ENCODE measurements around the gene NLRP6.
"Not testable (repeated sequence)": the region's sequence is repeated elsewhere in the genome, so short reads cannot be mapped to it uniquely, and the experiment has no call there.

The NLRP6 gene

DNA sequence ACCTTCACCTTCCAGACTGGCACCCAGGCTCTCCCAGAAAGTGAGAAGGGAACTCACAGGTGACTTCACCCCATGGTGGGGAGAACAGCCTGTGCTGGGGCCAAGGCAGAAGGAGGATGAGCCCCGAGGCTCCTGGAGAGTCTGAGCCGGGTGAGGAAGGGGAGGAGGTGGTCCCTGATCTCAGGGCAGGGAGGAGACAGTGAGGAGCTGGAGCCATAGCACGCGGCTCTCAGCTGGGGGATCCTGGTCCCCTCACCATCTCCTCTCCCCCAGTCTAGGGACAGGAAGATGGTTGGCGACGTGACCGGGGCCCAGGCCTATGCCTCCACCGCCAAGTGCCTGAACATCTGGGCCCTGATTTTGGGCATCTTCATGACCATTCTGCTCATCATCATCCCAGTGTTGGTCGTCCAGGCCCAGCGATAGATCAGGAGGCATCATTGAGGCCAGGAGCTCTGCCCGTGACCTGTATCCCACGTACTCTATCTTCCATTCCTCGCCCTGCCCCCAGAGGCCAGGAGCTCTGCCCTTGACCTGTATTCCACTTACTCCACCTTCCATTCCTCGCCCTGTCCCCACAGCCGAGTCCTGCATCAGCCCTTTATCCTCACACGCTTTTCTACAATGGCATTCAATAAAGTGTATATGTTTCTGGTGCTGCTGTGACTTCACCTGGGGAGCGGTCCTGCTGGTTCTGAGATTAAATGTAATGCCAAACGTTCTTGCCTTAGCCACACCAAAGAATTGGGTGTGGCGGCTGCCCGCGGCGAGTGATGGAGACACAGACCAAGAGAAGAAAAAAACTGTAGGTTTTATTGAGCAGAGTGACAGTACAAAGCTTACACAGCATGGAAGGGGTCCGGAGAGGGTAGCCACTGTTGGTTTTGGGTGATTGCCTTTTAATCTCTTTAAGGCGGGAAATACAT, 30.8 kb downstream of the NLRP6 start:
- DNase-seq (ENCODE audit: low spot score) = not testable (repeated sequence)

DNA sequence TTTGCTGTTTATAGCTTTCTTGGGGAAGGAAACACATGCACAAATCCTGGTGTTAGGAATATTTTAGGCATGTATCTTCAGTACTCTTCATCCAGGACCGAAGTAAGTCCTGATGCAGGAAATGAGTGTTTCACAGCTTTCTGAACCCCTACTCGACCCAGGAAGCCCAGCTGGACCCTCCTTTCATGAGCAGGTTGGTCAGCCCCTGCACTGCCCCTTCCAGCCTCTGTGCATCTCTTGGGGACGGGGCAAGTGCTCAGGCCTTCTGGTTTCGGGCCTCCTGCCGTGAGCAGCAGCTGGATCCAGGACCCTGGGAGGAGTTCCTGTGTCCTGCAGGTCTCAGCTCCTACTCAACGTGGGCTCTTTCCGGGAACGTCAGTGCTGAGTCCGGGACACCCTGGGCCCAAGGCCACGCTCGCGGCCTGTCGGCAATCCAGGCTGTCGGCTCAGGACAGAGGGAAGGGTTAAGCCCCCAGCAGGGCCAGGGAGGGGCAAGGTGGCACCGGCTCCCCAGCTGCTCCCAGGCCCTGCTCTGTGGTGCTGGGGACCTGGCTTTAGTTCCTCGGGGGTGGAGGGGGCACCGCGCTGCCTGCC, 31.9 kb downstream of the NLRP6 start:
- not testable (repeated sequence) for DNase-seq (ENCODE audit: low spot score)

DNA sequence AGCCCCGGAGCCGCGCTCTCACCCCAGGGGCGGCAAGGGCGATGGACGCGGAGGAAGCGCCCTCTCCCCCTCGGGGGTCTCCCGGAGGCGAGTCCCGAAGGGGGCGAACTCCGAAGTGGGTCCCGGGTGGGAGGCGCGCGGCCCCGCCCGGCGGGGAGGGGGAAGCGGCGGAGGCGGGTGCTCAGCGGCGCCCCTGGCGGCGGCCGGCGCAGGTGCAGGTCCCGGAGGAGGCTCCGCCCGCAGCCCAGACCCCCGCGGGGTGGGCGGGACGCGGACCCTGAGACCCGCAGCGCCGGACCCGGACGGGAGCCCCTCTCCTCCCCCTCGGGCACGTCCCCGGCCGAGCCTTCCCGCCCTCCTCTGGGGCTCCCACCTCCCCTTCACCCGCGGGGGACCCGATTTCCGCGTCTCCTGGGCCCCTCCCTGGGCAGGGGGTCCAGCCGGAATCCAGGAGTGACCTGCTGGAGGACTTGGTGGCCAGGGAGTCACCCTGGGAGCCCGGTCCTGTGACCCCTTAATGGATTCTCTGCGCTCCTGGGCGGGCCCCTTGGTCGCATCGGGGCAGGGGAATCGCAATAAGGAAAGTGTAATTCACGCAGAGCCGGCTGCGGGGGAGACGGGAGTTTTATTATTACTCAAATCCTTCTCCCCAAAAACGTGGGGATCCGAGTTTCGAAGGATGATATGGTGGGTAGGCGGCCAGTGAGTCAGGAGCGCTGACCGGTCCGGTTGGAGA, 33.0 kb downstream of the NLRP6 start:
- DNase-seq (ENCODE audit: low spot score) = not testable (repeated sequence)

DNA sequence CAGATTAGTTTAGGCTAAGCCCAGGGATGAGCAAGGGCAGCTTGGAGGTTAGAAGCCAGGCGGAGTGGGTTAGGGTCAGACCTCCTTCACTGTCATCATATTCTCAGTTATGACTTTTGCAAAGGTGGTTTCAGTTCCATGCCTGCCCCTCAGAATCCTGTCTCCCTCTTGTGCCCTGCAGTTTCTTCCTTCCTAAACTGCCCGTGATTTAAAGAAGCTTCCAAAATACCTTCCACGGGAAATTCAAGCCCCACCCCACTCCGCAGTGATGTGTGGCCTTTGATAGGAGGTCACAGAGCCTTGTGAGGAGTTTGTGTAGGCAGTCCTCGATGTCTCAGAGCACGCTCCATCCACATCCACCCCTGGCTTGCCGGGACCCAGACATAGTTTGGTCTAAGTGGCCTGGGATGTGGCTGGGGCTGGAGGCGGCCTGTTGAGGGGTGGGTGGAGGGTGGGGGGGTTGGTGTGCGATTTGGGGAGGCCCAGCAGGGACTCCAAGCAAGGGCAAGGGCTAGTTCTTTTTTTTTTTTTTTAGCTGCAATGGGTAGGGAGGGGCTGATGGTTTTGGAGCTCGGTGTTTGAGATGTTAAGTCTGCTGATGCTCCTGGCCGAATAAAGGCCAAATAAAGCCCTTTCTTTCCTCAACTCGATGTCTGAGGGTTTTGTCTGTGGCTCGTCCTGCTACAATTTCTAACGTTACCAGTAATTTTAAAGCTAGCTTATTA, 34.0 kb downstream of the NLRP6 start:
- no peak for DNase-seq (ENCODE audit: low spot score)

DNA sequence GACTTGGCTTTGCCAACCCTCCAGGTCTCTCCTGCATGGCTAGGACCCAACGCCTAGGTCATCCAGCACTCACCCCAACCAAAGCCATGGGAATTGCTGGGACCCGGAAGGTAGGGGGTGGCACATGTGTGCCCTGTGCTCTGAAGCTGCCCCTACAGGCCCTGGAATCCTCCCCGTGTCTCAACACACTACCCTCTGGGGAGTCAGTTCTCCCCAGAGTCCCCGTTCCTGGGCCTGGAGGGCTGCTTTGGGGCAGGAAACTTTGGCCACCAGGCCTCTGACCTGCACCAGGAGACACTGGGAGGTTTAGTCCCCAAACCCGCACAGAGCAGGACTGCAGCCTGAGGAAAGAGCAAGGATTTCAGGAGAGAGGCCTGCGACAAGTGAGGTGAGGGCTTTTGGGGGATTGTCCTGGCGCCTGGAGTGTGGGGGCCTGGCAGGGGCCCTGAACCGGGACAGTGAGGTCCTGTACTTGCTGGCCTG, 35.1 kb downstream of the NLRP6 start:
- no peak for DNase-seq (ENCODE audit: low spot score)

DNA sequence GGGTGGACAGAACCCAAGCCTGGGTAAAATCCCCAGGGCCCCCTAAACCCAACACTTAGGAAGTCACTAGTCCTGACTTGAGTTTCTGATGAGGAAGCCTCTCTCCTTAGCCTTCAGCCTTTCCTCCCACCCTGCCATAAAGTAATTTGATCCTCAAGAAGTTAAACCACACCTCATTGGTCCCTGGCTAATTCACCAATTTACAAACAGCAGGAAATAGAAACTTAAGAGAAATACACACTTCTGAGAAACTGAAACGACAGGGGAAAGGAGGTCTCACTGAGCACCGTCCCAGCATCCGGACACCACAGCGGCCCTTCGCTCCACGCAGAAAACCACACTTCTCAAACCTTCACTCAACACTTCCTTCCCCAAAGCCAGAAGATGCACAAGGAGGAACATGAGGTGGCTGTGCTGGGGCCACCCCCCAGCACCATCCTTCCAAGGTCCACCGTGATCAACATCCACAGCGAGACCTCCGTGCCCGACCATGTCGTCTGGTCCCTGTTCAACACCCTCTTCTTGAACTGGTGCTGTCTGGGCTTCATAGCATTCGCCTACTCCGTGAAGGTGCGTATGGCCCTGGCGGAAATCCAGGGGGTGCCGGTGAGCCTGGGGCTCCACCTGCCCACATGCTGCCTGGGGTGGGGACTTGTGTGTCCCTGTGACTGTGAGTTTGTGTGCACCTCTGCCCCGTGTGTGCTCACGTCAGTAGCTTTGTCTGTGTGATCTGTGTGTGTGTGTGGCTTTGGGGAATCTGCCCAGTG, 35.8 kb downstream of the NLRP6 start, which contains the start of gene IFITM1:
IFITM1 (plus strand) TSS at position 254 of the 767 bp plus-strand sequence; CDS start at position 385, 131 bp downstream.
- no peak for DNase-seq (ENCODE audit: low spot score)

DNA sequence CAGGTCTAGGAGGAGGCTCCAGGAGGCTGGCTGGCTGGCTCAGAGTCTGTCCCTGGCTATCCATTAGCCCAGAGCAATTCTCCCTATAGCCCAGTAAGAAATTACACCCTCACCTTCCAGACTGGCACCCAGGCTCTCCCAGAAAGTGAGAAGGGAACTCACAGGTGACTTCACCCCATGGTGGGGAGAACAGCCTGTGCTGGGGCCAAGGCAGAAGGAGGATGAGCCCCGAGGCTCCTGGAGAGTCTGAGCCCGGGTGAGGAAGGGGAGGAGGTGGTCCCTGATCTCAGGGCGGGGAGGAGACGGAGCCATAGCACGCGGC, 36.3 kb downstream of the NLRP6 start:
- not testable (repeated sequence) for DNase-seq (ENCODE audit: low spot score)

DNA sequence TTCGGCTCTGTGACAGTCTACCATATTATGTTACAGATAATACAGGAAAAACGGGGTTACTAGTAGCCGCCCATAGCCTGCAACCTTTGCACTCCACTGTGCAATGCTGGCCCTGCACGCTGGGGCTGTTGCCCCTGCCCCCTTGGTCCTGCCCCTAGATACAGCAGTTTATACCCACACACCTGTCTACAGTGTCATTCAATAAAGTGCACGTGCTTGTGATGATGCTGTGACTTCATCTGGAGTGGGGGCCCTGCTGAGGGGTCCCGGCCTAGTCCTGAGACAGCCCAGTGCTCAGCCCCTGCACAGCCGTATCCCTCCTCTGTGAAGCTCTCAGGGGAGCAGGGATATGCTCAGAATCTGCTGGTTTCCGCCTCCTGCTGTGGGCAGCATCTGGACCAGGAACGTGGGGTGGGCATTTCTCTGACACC, 36.9 kb downstream of the NLRP6 start:
- no peak for DNase-seq (ENCODE audit: low spot score)

DNA sequence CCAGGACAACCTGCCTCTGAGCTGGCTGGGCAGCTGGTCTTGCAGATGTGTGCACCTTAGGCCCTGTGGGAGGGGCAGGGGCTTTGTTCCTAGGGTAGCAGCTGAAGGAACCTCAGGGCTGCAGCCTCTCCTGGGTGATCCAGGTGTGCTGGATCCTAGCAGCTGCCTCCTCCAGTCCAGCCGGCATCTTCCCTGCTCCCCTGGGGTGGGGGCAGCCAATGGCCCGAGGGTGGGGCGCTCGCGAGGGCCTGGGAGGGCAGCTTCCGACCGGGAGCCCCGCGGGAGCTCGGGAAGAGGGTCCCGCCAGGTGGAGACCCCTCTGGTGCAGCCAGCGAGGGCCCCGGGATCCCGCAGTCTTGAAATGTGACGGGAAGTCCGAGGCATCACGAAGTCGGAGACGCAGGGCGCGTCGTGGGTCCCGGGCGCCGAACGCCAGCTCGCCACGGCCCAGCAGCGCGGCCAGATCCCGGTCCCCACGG, 37.3 kb downstream of the NLRP6 start:
- DNase-seq (ENCODE audit: low spot score) = no peak

DNA sequence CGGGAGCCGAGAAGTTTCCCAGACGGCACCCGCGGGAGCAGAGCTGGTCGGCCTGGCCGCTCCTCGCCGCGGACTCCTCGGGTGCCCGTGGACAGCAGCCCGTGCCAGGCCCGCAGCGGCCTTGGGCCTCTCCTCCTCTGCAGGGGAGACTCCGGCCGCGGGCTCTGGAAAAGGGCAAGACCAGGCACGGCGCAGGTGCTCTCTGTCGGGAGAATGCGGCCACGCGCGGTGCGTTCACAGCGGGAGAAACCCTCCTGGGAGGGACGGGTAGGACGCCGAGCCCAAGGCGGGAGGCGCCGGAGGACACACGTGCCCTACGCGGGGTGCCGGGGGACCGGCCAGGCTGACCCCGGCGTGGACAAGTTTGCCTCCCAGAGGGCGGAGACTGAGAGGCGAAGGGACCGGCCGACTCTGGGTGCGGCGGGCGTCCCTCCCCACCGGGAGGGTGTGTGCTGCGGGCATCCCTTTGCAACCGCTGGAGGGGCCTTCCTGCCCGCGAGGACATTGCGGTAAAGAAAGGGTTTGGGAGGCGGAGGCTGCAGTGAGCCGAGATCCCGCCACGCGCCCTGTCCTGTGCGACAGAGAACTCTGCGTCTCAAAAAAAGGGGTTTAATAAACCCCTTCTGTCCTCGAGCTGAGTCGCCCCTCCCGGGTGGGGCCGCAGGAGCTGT, 38.0 kb downstream of the NLRP6 start:
- no peak for DNase-seq (ENCODE audit: low spot score)

DNA sequence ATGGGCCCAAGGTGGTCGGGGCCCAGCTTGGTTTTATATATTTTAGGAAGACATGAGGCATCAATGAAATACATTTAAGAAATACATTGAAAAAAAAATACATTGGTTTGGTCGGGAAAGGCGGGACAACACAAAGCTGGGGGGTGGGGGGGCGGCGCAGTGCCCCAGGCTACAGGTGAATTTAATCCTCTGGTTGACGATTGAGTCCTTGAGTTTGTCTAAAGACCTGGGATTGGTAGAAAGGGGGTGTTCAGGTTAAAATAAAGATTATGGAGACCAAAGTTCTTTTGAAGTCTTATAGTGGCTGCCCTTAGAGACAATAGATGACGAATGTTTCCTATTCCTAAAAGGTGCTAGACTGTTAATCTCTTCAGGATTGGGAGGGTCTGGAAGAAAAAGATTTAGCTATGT, 38.7 kb downstream of the NLRP6 start:
- no peak for DNase-seq (ENCODE audit: low spot score)

DNA sequence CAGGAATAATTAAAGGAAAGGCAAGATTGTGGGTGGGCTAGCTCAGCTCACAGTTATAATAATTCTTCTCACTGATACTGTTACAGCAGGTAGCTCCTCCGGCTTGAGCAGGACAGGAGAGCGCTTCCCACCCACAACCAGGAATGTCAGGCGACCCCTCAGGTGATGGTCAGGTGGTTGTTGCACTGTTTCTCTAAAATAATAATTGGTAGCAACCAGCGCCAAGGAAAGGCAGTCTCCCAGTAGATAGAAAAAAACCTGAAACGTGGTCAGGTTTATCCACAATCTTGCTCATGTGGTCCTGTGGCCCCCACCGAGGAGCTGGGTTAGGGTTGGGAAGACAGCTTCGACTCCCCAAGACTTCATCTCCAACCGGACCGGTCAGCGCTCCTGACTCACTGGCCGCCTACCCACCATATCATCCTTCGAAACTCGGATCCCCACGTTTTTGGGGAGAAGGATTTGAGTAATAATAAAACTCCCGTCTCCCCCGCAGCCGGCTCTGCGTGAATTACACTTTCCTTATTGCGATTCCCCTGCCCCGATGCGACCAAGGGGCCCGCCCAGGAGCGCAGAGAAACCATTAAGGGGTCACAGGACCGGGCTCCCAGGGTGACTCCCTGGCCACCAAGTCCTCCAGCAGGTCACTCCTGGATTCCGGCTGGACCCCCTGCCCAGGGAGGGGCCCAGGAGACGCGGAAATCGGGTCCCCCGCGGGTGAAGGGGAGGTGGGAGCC, 39.6 kb downstream of the NLRP6 start:
- DNase-seq (ENCODE audit: low spot score) = not testable (repeated sequence)

DNA sequence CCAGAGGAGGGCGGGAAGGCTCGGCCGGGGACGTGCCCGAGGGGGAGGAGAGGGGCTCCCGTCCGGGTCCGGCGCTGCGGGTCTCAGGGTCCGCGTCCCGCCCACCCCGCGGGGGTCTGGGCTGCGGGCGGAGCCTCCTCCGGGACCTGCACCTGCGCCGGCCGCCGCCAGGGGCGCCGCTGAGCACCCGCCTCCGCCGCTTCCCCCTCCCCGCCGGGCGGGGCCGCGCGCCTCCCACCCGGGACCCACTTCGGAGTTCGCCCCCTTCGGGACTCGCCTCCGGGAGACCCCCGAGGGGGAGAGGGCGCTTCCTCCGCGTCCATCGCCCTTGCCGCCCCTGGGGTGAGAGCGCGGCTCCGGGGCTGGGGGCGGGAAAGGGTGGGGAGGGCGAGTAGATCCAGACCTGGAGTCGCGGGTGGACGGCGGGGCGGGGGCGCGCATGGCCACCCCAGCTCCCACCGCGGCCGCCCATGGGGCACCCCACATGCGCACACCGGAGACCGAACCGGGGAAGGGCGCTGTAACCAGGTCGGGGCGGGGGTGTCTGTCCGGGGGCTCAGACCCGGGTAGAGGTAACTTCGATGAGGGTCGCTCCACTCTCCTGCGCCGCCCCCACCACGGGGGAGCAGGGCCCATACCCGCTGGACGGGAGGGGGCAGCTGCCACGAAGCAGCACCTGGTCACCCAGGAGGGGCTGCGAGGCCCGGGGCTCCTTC, 40.4 kb downstream of the NLRP6 start:
- not testable (repeated sequence) for DNase-seq (ENCODE audit: low spot score)

DNA sequence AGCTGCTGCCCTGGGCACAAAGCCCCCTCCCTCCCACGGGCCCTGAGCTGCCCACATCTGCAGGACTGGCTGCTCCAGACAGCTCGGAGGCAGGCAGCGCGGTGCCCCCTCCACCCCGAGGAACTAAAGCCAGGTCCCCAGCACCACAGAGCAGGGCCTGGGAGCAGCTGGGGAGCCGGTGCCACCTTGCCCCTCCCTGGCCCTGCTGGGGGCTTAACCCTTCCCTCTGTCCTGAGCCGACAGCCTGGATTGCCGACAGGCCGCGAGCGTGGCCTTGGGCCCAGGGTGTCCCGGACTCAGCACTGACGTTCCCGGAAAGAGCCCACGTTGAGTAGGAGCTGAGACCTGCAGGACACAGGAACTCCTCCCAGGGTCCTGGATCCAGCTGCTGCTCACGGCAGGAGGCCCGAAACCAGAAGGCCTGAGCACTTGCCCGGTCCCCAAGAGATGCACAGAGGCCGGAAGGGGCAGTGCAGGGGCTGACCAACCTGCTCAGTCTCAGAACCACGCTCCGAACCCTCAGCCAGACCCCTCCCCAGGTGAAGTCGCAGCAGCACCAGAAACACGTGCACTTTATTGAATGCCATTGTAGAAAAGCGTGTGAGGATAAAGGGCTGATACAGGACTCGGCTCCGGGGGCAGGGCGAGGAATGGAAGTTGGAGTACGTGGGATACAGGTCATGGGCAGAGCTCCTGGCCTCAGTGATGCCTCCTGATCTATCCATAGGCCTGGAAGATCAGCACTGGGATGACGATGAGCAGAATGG, 41.1 kb downstream of the NLRP6 start:
- DNase-seq (ENCODE audit: low spot score) = not testable (repeated sequence)

DNA sequence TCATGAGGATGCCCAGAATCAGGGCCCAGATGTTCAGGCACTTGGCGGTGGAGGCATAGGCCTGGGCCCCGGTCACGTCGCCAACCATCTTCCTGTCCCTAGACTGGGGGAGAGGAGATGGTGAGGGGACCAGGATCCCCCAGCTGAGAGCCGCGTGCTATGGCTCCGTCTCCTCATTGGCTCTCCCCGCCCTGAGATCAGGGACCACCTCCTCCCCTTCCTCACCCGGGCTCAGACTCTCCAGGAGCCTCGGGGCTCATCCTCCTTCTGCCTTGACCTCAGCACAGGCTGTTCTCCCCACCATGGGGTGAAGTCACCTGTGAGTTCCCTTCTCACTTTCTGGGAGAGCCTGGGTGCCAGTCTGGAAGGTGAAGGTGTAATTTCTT, 41.7 kb downstream of the NLRP6 start:
- not testable (repeated sequence) for DNase-seq (ENCODE audit: low spot score)

DNA sequence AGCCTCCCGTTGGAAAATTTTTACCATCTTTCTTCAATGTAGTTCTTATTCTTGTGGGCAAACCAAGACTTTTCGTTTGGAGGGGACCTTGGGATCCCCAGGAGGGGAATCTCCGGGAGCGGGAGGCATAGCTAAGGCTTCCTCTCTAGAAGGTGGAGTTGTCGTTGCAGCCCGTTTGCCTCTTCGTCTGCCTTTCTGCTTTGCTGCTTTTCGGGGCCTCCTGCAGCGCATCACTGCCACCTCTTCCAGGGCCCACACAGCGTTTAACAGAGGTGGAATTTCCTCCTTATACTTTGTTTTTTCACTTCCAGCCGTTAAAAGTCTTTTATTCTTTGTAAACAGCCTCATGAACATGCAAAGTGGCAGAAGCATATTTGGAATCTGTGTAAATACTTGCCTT, 45.9 kb downstream of the NLRP6 start:
- DNase-seq (ENCODE audit: low spot score) = no peak

DNA sequence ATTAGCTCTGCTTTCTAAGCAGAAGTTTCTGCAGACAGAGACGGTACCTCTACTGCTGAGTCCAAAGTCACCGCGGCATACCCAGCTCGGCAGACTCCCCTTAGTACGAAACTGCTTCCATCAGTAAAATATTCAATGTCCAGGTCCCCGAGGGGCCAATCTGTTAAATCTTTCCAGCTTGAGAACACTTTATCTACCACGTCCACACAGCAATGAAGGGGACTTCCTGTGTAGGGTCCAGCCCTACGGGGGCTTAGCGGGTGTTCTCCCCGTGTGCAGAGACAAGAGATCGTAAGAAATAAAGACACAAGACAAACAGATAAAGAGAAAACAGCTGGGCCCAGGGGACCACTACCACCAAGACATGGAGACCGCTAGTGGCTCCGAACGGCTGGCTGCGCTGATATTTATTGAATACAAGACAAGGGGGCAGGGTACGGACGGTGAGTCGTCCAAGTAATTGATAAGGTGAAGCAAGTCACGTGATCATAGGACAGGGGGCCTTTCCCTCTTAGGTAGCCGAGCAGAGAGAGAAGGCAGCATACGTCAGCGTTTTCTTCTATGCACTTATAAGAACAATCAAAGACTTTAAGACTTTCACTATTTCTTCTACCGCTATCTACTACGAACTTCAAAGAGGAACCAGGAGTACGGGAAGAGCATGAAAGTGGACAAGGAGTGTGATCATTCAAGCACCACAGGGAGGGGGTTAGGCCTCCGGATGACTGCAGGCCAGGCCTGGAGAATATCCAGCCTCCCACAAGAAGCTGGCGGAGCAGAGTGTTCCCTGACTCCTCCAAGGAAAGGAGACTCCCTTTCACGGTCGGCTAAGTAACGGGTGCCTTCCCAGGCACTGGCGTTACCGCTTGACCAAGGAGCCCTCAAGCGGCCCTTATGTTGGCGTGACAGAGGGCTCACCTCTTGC, 46.6 kb downstream of the NLRP6 start:
- not testable (repeated sequence) for DNase-seq (ENCODE audit: low spot score)

Measured in germinal center (tissue), 1 donor.